HL-60 (cell line): ENCODE results near the gene SOCS7.

ENCODE experiments used
- DNase-seq, 2 experiments: peaks; one replicate each; pipeline ENCODE4 v3.0.0-alpha.2; 2010 to 2020; ENCODE audit warnings: low read depth in 1 of 2, low spot score in 1 of 2
- H3K27ac ChIP-seq: fragments of 250-450 bp; sonication (Bioruptor Pico); replicated peaks from 2 replicates; pipeline ENCODE4 v1.5.1; 2020; ENCODE audit warnings: mild to moderate bottlenecking, moderate library complexity
- H3K27me3 ChIP-seq: fragments of 250-450 bp; sonication (Bioruptor Pico); 2 replicates; pipeline ENCODE4 v1.5.1; 2021; ENCODE audit warnings: mild to moderate bottlenecking, moderate library complexity; ENCODE audit not compliant: insufficient read depth, poor library complexity, severe bottlenecking
- H3K4me3 ChIP-seq: replicated peaks from 2 replicates; pipeline ENCODE4 v1.5.1; 2011; ENCODE audit warnings: mild to moderate bottlenecking, control low read depth, low read length; ENCODE audit not compliant: insufficient read depth
- GABPA ChIP-seq: IDR thresholded peaks from 2 replicates; pipeline ENCODE4 v1.6.1; 2012; ENCODE audit warnings: low read depth
- POLR2AphosphoS5 ChIP-seq: IDR thresholded peaks from 2 replicates; pipeline ENCODE4 v1.6.1; 2012; ENCODE audit warnings: low read depth
- SPI1 ChIP-seq: IDR thresholded peaks from 2 replicates; pipeline ENCODE4 v1.6.1; 2012; ENCODE audit warnings: low read depth, mild to moderate bottlenecking, borderline replicate concordance
- TF ChIP-seq, protein P1 (sequence below): IDR thresholded peaks from 2 replicates; pipeline ENCODE4 v1.6.1; 2012; ENCODE audit warnings: low read depth; ENCODE audit not compliant: insufficient replicate concordance
- TF ChIP-seq, protein P2 (sequence below): IDR thresholded peaks from one replicate; pipeline ENCODE4 v1.5.1; 2011; ENCODE audit warnings: low read length, control low read depth, inconsistent platforms; ENCODE audit not compliant: insufficient read depth

Gene SOCS7

DNA sequence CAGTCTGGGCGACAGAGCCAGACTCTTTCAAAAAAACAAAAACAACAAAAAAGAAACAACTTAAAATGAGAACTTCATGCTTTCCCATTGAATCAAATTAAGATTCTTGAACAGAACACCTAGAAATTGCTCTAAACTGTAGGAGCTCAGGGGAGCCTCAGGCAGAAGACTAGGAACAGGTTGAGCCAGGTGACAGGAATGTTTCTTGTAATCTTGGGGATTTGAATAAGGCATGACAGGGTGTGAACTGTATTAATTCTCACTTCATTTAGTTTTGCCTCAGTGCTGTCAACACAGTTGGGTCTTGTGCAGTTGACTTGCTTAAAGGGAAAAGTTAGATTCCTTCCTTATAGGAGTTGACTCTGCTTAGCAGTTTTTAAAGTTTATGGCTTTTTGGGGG is 27.8 kb downstream of the SOCS7 start:
- no peak overlapping the region for H3K4me3 ChIP-seq
- no peak for DNase-seq

DNA sequence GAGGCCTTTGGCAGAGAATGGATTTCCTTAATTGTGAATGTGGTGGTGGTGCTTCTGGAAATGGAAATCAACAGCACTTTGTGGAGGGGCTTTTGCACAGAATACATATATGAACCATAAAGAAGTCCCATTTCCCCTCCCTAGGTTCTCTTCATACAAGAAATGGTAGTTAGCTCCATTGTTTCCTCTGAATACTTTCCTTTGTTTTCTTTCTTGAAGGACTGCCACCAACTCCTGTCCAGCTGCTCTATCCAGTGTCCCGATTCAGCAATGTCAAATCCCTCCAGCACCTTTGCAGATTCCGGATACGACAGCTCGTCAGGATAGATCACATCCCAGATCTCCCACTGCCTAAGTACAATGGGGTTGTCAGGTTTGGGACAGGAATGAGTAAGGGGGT is 43.4 kb downstream of the SOCS7 start:
- H3K4me3 ChIP-seq, result no peak overlapping the region
- no peaks in the 10 kb centered on the region for H3K27me3 ChIP-seq
- H3K27ac ChIP-seq, result no peak overlapping the region
- TF ChIP-seq, protein P1, sequence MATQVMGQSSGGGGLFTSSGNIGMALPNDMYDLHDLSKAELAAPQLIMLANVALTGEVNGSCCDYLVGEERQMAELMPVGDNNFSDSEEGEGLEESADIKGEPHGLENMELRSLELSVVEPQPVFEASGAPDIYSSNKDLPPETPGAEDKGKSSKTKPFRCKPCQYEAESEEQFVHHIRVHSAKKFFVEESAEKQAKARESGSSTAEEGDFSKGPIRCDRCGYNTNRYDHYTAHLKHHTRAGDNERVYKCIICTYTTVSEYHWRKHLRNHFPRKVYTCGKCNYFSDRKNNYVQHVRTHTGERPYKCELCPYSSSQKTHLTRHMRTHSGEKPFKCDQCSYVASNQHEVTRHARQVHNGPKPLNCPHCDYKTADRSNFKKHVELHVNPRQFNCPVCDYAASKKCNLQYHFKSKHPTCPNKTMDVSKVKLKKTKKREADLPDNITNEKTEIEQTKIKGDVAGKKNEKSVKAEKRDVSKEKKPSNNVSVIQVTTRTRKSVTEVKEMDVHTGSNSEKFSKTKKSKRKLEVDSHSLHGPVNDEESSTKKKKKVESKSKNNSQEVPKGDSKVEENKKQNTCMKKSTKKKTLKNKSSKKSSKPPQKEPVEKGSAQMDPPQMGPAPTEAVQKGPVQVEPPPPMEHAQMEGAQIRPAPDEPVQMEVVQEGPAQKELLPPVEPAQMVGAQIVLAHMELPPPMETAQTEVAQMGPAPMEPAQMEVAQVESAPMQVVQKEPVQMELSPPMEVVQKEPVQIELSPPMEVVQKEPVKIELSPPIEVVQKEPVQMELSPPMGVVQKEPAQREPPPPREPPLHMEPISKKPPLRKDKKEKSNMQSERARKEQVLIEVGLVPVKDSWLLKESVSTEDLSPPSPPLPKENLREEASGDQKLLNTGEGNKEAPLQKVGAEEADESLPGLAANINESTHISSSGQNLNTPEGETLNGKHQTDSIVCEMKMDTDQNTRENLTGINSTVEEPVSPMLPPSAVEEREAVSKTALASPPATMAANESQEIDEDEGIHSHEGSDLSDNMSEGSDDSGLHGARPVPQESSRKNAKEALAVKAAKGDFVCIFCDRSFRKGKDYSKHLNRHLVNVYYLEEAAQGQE, result no peak
- TF ChIP-seq POLR2AphosphoS5 (no peak), SPI1 (no peak), GABPA (no peak)
- TF ChIP-seq, protein P2, sequence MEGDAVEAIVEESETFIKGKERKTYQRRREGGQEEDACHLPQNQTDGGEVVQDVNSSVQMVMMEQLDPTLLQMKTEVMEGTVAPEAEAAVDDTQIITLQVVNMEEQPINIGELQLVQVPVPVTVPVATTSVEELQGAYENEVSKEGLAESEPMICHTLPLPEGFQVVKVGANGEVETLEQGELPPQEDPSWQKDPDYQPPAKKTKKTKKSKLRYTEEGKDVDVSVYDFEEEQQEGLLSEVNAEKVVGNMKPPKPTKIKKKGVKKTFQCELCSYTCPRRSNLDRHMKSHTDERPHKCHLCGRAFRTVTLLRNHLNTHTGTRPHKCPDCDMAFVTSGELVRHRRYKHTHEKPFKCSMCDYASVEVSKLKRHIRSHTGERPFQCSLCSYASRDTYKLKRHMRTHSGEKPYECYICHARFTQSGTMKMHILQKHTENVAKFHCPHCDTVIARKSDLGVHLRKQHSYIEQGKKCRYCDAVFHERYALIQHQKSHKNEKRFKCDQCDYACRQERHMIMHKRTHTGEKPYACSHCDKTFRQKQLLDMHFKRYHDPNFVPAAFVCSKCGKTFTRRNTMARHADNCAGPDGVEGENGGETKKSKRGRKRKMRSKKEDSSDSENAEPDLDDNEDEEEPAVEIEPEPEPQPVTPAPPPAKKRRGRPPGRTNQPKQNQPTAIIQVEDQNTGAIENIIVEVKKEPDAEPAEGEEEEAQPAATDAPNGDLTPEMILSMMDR, result no peak
- no peak for DNase-seq

More for the DNA sequence above, 27.8 kb downstream of the SOCS7 start:
- no peak overlapping the region for H3K27ac ChIP-seq
- TF ChIP-seq, protein P2, result no peak
- no peak for TF ChIP-seq SPI1
- no peak for TF ChIP-seq POLR2AphosphoS5
- TF ChIP-seq GABPA, result no peak
- TF ChIP-seq, protein P1, result no peak
- H3K27me3 ChIP-seq, result no peaks in the 10 kb centered on the region

GRCh38 chr17:38397227-38397626 is 45.6 kb downstream of the SOCS7 start:
- TF ChIP-seq, protein P2, result no peak
- TF ChIP-seq POLR2AphosphoS5, result no peak
- TF ChIP-seq GABPA, result no peak
- no peak for TF ChIP-seq SPI1
- TF ChIP-seq, protein P1, result no peak
- no peaks in the 10 kb centered on the region for H3K27me3 ChIP-seq
- no peak for DNase-seq
- H3K4me3 ChIP-seq, result no peak overlapping the region
- no peak overlapping the region for H3K27ac ChIP-seq
